ENCODE results near the gene CUL2.

DNA sequence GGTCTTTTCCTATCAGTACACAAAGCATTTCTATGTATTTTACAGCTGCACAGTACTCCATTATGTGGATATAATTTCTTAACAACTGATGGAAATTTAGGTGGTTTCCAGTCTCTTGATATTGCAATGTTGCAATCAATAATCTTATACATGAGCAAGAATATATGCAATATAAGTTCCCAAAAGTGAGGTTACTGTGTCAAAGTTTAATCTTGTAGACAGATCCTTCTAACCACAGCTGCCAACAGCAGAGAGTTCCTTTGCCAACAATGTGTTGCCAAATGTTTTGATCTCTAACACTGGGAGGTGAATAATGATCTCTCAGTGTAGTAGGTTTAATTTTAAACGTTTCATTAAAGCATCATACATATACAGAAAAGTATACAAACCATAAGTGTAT, 54.5 kb downstream of the CUL2 start:
- TF ChIP-seq GATA2 (IDR thresholded peaks at IDR 0.05; ENCODE audit: low read depth, low read length) = no peak
- no peak for TF ChIP-seq GATA3 (IDR thresholded peaks at IDR 0.05; ENCODE audit: low read depth, low read length)

Data from SH-SY5Y (cell line).